Lung microvascular endothelial cell (primary cell): ENCODE measurements around the gene BTNL8. TPM values are rescaled to one million over a fixed set of nuclear protein-coding genes. Genes with fewer than 3 reads are reported as not detected.
"Not testable (repeated sequence)": the region's sequence is repeated elsewhere in the genome, so short reads cannot be mapped to it uniquely, and the experiment has no call there.

ENCODE experiments used
- DNase-seq, 2 donors: peaks; one replicate each; pipeline versions ENCODE4 v3.0.0 to v3.0.0-alpha.2; 2010; ENCODE audit warnings: low read depth in 2 of 2
- total RNA-seq: library from RNA; depleted of rRNA; stranded (reverse); fragments of >200 nt; gene quantifications from 2 replicates; pipeline ENCODE4 v1.2.1, GENCODE V29; 2014

Gene BTNL8
- total RNA-seq, 1 donor from 2014 or later = 0.20 TPM

GRCh38 chr5:180874804-180875582, 24.0 kb upstream of the BTNL8 start:
- DNase-seq = no peak

DNA sequence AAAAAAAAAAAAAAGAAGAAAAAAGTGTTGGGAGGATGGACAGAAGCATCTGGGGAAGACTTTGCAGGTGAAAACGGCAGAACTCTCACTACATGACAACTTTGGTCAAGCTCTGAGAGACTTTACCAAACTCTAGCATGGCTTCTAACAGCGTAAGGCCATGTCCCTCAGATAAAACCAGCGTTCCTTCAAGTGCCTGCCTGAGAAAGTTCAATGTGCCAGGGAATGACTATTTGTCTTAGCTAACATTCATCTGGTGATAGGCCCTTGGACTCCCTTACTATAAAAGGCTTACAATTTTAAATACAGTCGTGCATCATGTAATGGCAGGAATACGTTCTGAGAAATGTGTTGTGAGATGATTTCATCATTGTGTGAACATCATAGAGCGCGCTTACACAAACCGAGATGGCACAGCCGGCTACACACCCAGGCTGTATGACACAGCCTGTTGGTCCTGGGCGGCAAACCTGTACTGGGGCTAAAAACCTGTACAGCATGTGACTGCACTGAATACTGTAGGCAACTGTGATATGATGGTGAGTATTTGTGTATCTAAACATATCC, 23.0 kb upstream of the BTNL8 start:
- DNase-seq = no peak

GRCh38 chr5:180885845-180886529, 13.0 kb upstream of the BTNL8 start:
- DNase-seq = not testable (repeated sequence)

GRCh38 chr5:180889381-180889780, 9.6 kb upstream of the BTNL8 start:
- DNase-seq = no peak

GRCh38 chr5:180895330-180895729, 3.6 kb upstream of the BTNL8 start:
- not testable (repeated sequence) for DNase-seq

DNA sequence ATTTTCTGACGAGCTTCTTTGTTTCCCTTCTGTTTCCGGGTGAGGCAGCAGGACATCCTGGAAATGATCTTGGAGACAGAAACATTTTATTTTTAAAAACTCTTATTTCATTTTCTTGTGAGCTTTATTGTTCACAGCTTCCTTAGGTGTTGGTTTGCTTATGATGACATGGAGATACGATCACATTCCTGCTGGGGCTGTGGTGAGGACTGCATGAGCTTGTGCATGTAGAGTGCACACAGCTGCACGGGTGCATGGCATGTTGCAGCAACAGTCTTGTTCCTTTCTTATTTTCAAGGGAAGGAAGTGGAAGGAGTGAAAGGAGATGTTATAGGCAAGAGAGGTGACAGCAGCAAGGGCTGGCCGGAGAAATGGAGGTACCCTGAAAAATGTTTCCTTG, 1.2 kb downstream of the BTNL8 start:
- DNase-seq = no peak

DNA sequence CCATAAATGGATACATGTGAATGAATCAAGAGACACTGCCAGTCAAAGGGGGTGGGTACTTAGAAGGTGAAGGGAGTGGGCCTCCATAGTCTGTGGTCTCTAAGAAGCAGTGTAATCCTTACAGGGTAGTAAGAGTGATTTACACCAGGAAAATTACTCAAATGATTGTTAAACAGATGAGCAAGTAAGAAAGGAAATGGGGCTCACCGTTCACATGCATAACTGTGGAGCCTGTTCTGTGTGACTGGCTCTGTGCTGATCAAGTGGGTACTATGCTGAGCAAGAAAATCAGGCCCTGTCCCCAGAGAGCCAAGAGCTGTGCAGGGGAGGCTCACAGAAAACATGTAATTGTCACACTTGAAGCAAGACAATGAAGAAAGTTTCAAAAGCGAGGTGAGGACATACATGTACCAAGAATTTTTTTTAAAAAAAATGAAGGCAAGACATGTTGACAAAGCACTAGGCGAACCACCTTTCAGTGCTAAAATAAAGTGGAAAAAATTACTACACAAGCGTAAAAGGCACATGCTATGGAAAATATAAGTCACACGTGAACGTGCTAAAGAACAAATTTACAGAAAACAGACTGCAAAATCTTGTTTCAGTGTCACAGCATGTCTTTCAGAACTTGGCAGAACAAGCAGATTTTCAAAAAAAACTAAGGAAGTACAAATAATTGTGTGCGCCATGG, 2.5 kb downstream of the BTNL8 start:
- DNase-seq = no peak

GRCh38 chr5:180908400-180908799, 9.4 kb downstream of the BTNL8 start:
- DNase-seq = no peak

DNA sequence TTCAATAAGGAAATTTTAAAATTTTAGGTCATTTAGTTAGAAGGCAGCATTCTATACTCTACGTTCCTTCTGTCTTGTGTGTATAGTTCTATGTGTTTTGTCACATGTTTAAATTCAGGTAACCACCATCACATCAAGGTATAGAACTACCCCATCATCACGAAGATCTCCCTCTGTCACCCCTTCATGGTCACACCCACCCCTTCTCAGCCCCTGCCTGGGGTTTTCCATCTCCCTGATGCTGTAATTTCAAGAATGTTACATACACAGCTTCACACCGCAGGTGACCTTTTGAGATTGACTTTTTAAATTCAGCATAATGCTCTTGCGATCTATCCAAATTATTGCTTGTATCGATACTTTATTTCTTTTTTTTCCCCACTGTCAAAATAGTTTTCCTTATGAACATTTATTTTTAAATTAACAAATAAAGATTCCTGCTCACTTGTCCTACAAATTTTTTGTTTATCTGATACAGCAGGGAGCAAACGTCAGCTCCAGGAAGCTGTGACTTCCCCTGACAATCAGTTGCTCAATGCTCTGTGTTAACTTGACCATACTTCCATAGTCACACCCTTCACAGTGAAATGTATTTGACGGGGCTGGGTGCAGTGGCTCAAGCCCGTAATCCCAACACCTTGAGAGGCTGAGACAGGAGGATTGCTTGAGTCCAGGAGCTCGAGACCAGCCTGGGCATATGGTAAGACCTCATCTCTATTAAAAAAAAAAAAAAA, 10.2 kb downstream of the BTNL8 start:
- peak in 1 of 2 donors; percentile 60 for DNase-seq

DNA sequence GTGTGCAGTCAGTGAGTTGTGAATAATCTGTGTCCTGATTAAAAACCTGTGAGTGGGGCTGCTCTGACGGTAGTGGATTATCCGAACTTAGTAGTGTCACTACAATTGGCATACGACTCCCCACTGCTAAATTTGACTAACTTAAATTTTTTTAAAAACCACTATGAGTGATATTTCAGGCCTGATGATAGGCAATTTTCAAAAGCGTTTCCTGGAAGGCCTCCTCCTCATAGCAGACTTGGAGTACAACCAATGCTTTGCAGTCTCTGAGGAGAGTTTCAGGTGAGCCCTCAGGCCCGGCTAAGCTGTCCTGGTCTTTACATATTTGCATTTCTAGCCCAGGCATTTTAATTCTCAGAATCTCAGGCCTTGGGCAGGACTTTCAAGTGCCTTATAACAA, 10.8 kb downstream of the BTNL8 start:
- no peak for DNase-seq

DNA sequence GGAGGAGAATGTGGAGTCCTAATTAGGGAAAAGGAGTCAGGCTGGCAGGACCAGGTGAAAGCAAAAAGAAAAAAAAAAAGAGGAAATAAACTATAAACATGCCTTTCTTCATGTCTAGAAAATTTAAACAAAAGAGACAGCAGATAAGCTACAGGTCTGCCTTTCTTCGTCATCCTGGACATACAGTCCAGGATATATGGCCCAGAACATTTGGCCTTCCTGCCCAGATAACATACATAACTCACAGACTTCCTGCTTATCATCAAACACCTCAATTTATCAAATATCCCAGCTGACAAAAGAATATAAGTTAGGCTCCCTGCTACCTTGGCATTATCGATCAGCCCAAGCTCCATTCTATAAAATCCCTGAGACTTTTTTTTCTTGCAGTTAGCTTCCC, 11.2 kb downstream of the BTNL8 start:
- no peak for DNase-seq

GRCh38 chr5:180910735-180911134, 11.8 kb downstream of the BTNL8 start:
- DNase-seq = no peak

- DNase-seq = no peak
Observed at GRCh38 chr5:180914646-180915045, 15.7 kb downstream of the BTNL8 start.

DNA sequence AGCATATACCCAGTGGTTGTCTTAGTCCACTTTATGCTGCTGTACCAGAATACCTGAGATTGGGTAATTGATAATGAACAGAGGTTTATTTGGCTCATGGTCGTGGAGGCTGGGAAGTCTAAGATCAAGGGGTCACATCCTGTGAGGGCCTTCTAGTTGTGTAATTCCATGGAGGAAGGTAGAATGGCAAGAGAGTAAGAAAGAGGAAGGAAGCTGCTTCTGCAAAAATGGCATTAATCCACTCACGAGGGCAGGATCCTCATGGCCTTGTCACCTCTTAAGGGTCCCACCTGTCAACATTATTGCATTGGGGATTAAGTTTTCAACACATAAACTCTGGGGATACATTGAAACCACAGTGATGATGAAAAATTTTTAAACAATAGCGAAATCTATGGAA, 17.0 kb downstream of the BTNL8 start:
- DNase-seq = no peak

- no peak for DNase-seq
Observed at GRCh38 chr5:180918380-180918779, 19.4 kb downstream of the BTNL8 start.

GRCh38 chr5:180920710-180921109, 21.8 kb downstream of the BTNL8 start:
- DNase-seq = no peak

DNA sequence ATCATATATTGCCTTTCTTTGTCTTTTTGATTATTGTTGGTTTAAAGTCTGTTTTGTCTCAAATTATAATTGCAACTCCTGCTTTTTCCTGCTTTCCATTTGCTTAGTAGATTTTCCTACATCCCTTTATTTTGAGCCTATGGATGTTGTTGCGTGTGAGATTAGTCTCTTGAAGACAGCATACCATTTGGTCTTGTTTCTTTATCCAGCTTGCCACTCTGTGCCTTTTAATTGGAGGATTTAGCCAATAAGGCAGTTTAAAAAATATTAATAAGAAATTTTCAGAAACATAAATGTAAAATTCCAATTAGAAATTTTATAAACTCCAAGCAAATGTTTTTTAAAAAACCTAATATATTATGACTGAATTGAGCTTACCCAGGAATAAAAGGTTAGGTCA, 24.0 kb downstream of the BTNL8 start:
- no peak for DNase-seq

GRCh38 chr5:180932660-180933059, 33.7 kb downstream of the BTNL8 start:
- no peak for DNase-seq

DNA sequence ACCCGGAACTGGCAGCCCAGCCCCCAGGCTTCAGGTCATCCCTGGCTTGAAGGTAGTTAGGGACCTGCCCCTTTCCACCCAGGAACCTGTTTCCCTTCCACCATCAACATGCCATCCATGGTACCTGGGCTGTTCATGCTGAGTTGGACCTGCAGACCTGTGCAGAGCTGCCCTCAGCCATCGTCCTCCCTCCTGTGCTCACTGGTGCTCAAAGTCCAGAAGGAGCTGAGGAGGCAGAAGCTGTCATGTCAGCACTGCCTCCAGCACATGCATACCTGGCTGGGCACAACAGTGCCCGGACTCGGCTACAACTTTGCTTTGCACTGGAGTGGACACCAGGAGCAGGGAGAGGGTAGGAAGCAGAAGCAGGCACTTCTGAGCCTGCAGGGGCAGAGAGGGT, 36.2 kb downstream of the BTNL8 start:
- DNase-seq = no peak

DNA sequence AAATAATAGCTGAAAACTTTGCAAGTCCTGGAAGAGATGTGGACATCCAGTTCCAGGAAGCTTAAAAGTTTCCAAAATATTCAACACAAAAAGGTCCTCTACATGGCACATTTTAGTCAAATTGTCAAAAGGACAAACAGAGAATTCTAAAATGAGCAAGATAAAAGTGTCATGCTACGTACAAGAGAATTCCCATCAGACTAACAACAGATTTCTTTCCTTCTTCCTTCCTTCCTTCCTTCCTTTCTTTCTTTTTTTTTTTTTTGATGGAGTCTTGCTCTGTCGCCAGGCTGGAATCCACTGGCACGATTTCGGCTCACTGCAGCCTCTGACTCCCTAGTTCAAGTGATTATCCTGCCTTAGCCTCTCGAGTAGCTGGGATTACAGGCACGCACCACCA, 39.3 kb downstream of the BTNL8 start:
- DNase-seq = no peak

- no peak for DNase-seq
Observed at GRCh38 chr5:180950291-180950949, 51.5 kb downstream of the BTNL8 start.
